ENCODE data around the gene RASGRF2. TPM values are rescaled to one million over a fixed set of nuclear protein-coding genes. Genes with fewer than 3 reads are reported as not detected.
A peak's percentile ranks its signal among the peaks of the same experiment; 100 is the strongest.

RASGRF2 gene
- total RNA-seq, 1 donor from 2014 or later: 2.6 TPM

GRCh38 chr5:80931411-80931810 lies 28.8 kb upstream of the RASGRF2 start:
- no peak for TF ChIP-seq CTCF (conservative IDR thresholded peaks at IDR 0.05; ENCODE audit: low read depth, low read length)
- H3K4me3 ChIP-seq (ENCODE audit: low read depth, low read length): no peak overlapping the region
- DNase-seq (ENCODE audit: low read depth): no peak

GRCh38 chr5:80933036-80933435 lies 27.1 kb upstream of the RASGRF2 start:
- no peak overlapping the region for H3K4me3 ChIP-seq (ENCODE audit: low read depth, low read length)
- DNase-seq (ENCODE audit: low read depth): no peak
- no peak for TF ChIP-seq CTCF (conservative IDR thresholded peaks at IDR 0.05; ENCODE audit: low read depth, low read length)

GRCh38 chr5:80934751-80935150 lies 25.4 kb upstream of the RASGRF2 start:
- DNase-seq (ENCODE audit: low read depth): no peak
- no peak overlapping the region for H3K4me3 ChIP-seq (ENCODE audit: low read depth, low read length)
- peak; percentile 8 for TF ChIP-seq CTCF (conservative IDR thresholded peaks at IDR 0.05; ENCODE audit: low read depth, low read length)

GRCh38 chr5:80935811-80936385 lies 24.3 kb upstream of the RASGRF2 start:
- TF ChIP-seq CTCF (conservative IDR thresholded peaks at IDR 0.05; ENCODE audit: low read depth, low read length): peak; percentile 49
- DNase-seq (ENCODE audit: low read depth): no peak
- no peak overlapping the region for H3K4me3 ChIP-seq (ENCODE audit: low read depth, low read length)

GRCh38 chr5:80936881-80937280 lies 23.3 kb upstream of the RASGRF2 start:
- TF ChIP-seq CTCF (conservative IDR thresholded peaks at IDR 0.05; ENCODE audit: low read depth, low read length): no peak
- no peak for DNase-seq (ENCODE audit: low read depth)
- no peak overlapping the region for H3K4me3 ChIP-seq (ENCODE audit: low read depth, low read length)

- H3K4me3 ChIP-seq (ENCODE audit: low read depth, low read length): no peak overlapping the region
- no peak for DNase-seq (ENCODE audit: low read depth)
Measured at GRCh38 chr5:80937584-80938356, 22.4 kb upstream of the RASGRF2 start.

More at GRCh38 chr5:80937584-80938356, 22.4 kb upstream of the RASGRF2 start:
- no peak for TF ChIP-seq CTCF (conservative IDR thresholded peaks at IDR 0.05; ENCODE audit: low read depth, low read length)

All from epithelial cell of proximal tubule (primary cell).